T-helper 1 cell treated with Interleukin-12 subunit alpha and Interleukin-12 subunit beta and Interleukin-4 antibody, amounts not matched to agents 30 μg/mL and 1 μg/mL, for 36 hours (primary cell): ENCODE measurements around the gene PTPRN2.

Source experiments
- H3K27ac Mint-ChIP-seq: one replicate; pipeline ENCODE4 v1.8.0; 2021; ENCODE audit warnings: mild to moderate bottlenecking, mixed read lengths
- H3K27me3 Mint-ChIP-seq: one replicate; pipeline ENCODE4 v1.8.0; 2021; ENCODE audit warnings: low read depth, mixed read lengths
- H3K36me3 Mint-ChIP-seq: one replicate; pipeline ENCODE4 v1.8.0; 2021; ENCODE audit warnings: low read depth, mixed read lengths
- H3K4me1 Mint-ChIP-seq: one replicate; pipeline ENCODE4 v1.8.0; 2021; ENCODE audit warnings: low read depth, mixed read lengths
- H3K4me3 Mint-ChIP-seq: one replicate; pipeline ENCODE4 v1.8.0; 2021; ENCODE audit warnings: mild to moderate bottlenecking, moderate library complexity, mixed read lengths
- H3K9me3 Mint-ChIP-seq: one replicate; pipeline ENCODE4 v1.8.0; 2021; ENCODE audit warnings: mixed read lengths

Gene PTPRN2

GRCh38 chr7:157955348-157955999 lies 632.1 kb downstream of the PTPRN2 start:
- Mint-ChIP-seq H3K4me1 (no peaks in the 10 kb centered on the region), H3K27me3 (peaks cover 4% of the 10 kb centered on the region), H3K27ac (no peak overlapping the region), H3K9me3 (no peaks in the 10 kb centered on the region), H3K4me3 (no peak overlapping the region), H3K36me3 (no peaks in the 10 kb centered on the region)

GRCh38 chr7:157954901-157955300 lies 632.7 kb downstream of the PTPRN2 start:
- no peaks in the 10 kb centered on the region for H3K4me1 Mint-ChIP-seq
- no peak overlapping the region for H3K4me3 Mint-ChIP-seq
- no peaks in the 10 kb centered on the region for H3K36me3 Mint-ChIP-seq
- no peaks in the 10 kb centered on the region for H3K9me3 Mint-ChIP-seq
- H3K27me3 Mint-ChIP-seq, result peaks cover under 1% of the 10 kb centered on the region
- no peak overlapping the region for H3K27ac Mint-ChIP-seq

GRCh38 chr7:157952841-157953645 lies 634.6 kb downstream of the PTPRN2 start:
- no peaks in the 10 kb centered on the region for H3K27me3 Mint-ChIP-seq
- no peak overlapping the region for H3K4me3 Mint-ChIP-seq
- H3K4me1 Mint-ChIP-seq, result no peaks in the 10 kb centered on the region
- H3K27ac Mint-ChIP-seq, result no peak overlapping the region
- no peaks in the 10 kb centered on the region for H3K36me3 Mint-ChIP-seq
- H3K9me3 Mint-ChIP-seq, result no peaks in the 10 kb centered on the region

GRCh38 chr7:157952050-157952667 lies 635.5 kb downstream of the PTPRN2 start:
- no peak overlapping the region for H3K4me3 Mint-ChIP-seq
- H3K9me3 Mint-ChIP-seq, result peaks cover 5% of the 10 kb centered on the region
- no peaks in the 10 kb centered on the region for H3K4me1 Mint-ChIP-seq
- no peaks in the 10 kb centered on the region for H3K27me3 Mint-ChIP-seq
- no peaks in the 10 kb centered on the region for H3K36me3 Mint-ChIP-seq
- no peak overlapping the region for H3K27ac Mint-ChIP-seq

GRCh38 chr7:157951300-157952049 lies 636.1 kb downstream of the PTPRN2 start:
- H3K4me3 Mint-ChIP-seq, result no peak overlapping the region
- no peaks in the 10 kb centered on the region for H3K36me3 Mint-ChIP-seq
- H3K4me1 Mint-ChIP-seq, result no peaks in the 10 kb centered on the region
- no peak overlapping the region for H3K27ac Mint-ChIP-seq
- no peaks in the 10 kb centered on the region for H3K27me3 Mint-ChIP-seq
- H3K9me3 Mint-ChIP-seq, result peaks cover 9% of the 10 kb centered on the region

- H3K4me1 Mint-ChIP-seq, result no peaks in the 10 kb centered on the region
- H3K27me3 Mint-ChIP-seq, result no peaks in the 10 kb centered on the region
- no peaks in the 10 kb centered on the region for H3K36me3 Mint-ChIP-seq
- H3K4me3 Mint-ChIP-seq, result no peak overlapping the region
- H3K27ac Mint-ChIP-seq, result no peak overlapping the region
- peaks cover 12% of the 10 kb centered on the region for H3K9me3 Mint-ChIP-seq
Observed at GRCh38 chr7:157949711-157950110, 637.9 kb downstream of the PTPRN2 start.

GRCh38 chr7:157947504-157947903 lies 640.1 kb downstream of the PTPRN2 start:
- peaks cover 18% of the 10 kb centered on the region for H3K9me3 Mint-ChIP-seq
- no peaks in the 10 kb centered on the region for H3K27me3 Mint-ChIP-seq
- no peak overlapping the region for H3K27ac Mint-ChIP-seq
- no peaks in the 10 kb centered on the region for H3K36me3 Mint-ChIP-seq
- H3K4me3 Mint-ChIP-seq, result no peak overlapping the region
- H3K4me1 Mint-ChIP-seq, result no peaks in the 10 kb centered on the region

GRCh38 chr7:157946398-157947060 lies 641.1 kb downstream of the PTPRN2 start:
- no peak overlapping the region for H3K4me3 Mint-ChIP-seq
- H3K27ac Mint-ChIP-seq, result no peak overlapping the region
- peaks cover 18% of the 10 kb centered on the region for H3K9me3 Mint-ChIP-seq
- no peaks in the 10 kb centered on the region for H3K36me3 Mint-ChIP-seq
- no peaks in the 10 kb centered on the region for H3K27me3 Mint-ChIP-seq
- H3K4me1 Mint-ChIP-seq, result no peaks in the 10 kb centered on the region

GRCh38 chr7:157945401-157945800 lies 642.2 kb downstream of the PTPRN2 start:
- H3K4me3 Mint-ChIP-seq, result no peak overlapping the region
- H3K27me3 Mint-ChIP-seq, result no peaks in the 10 kb centered on the region
- H3K27ac Mint-ChIP-seq, result no peak overlapping the region
- H3K36me3 Mint-ChIP-seq, result no peaks in the 10 kb centered on the region
- H3K4me1 Mint-ChIP-seq, result no peaks in the 10 kb centered on the region
- peaks cover 18% of the 10 kb centered on the region for H3K9me3 Mint-ChIP-seq

- no peaks in the 10 kb centered on the region for H3K4me1 Mint-ChIP-seq
Observed at GRCh38 chr7:157944734-157945291, 642.8 kb downstream of the PTPRN2 start.

GRCh38 chr7:157944051-157944450 lies 643.6 kb downstream of the PTPRN2 start:
- H3K27me3 Mint-ChIP-seq, result no peaks in the 10 kb centered on the region
- no peaks in the 10 kb centered on the region for H3K36me3 Mint-ChIP-seq
- no peak overlapping the region for H3K27ac Mint-ChIP-seq
- no peak overlapping the region for H3K4me3 Mint-ChIP-seq
- peaks cover 21% of the 10 kb centered on the region for H3K9me3 Mint-ChIP-seq
- H3K4me1 Mint-ChIP-seq, result no peaks in the 10 kb centered on the region

More at GRCh38 chr7:157944734-157945291, 642.8 kb downstream of the PTPRN2 start:
- Mint-ChIP-seq H3K9me3 (peaks cover 18% of the 10 kb centered on the region), H3K27me3 (no peaks in the 10 kb centered on the region), H3K36me3 (no peaks in the 10 kb centered on the region), H3K27ac (no peak overlapping the region), H3K4me3 (no peak overlapping the region)

GRCh38 chr7:157943561-157943960 lies 644.1 kb downstream of the PTPRN2 start:
- Mint-ChIP-seq H3K4me1 (no peaks in the 10 kb centered on the region), H3K36me3 (no peaks in the 10 kb centered on the region), H3K27me3 (no peaks in the 10 kb centered on the region), H3K27ac (no peak overlapping the region), H3K4me3 (no peak overlapping the region), H3K9me3 (peaks cover 21% of the 10 kb centered on the region)

- peaks cover 1% of the 10 kb centered on the region for H3K36me3 Mint-ChIP-seq
- H3K27ac Mint-ChIP-seq, result no peak overlapping the region
- H3K27me3 Mint-ChIP-seq, result no peaks in the 10 kb centered on the region
- no peak overlapping the region for H3K4me3 Mint-ChIP-seq
- no peaks in the 10 kb centered on the region for H3K4me1 Mint-ChIP-seq
- H3K9me3 Mint-ChIP-seq, result peaks cover 20% of the 10 kb centered on the region
Observed at GRCh38 chr7:157941210-157941609, 646.4 kb downstream of the PTPRN2 start.

- H3K9me3 Mint-ChIP-seq, result peaks cover 26% of the 10 kb centered on the region
- no peaks in the 10 kb centered on the region for H3K27me3 Mint-ChIP-seq
- no peak overlapping the region for H3K27ac Mint-ChIP-seq
- no peaks in the 10 kb centered on the region for H3K4me1 Mint-ChIP-seq
- H3K4me3 Mint-ChIP-seq, result no peak overlapping the region
- peaks cover 1% of the 10 kb centered on the region for H3K36me3 Mint-ChIP-seq
Observed at GRCh38 chr7:157940497-157940896, 647.1 kb downstream of the PTPRN2 start.
